K562 (cell line): Measurements from ENCODE around the gene MT1A. TPM values are rescaled to one million over a fixed set of nuclear protein-coding genes. Genes with fewer than 3 reads are reported as not detected.

Source experiments
- ATAC-seq: fragments of 200-7000 bp; cut with Tn5 transposase; 3 replicates; pipeline ENCODE4 v1.9.1; 2020; ENCODE audit warnings: moderate library complexity
- BruUV-seq: library from RNA; stranded (reverse); fragments of 400-500 nt; replicated peaks from 2 replicates; lab custom pipeline; 2021; lab: Mats Ljungman, UMichigan
- CTCF ChIA-PET: fragments of 300-600 bp; formaldehyde crosslinking; extraction: SDS; loops from one replicate; lab custom pipeline; 2021; ENCODE audit warnings: low intra/inter-chr PET ratio; lab: Yijun Ruan, JAX
- POLR2A ChIA-PET: fragments of 300-600, 350-650 bp; sonication (Branson Sonifier 250); formaldehyde crosslinking; extraction: SDS; loops from one replicate; lab custom pipeline; 2021; ENCODE audit warnings: antibody characterized with exemption, inconsistent platforms; lab: Yijun Ruan, JAX
- DNase-seq, 4 experiments: peaks; one replicate each; pipeline versions ENCODE4 v3.0.0 to v3.0.0-alpha.2; 2011 to 2018; ENCODE audit warnings: low spot score in 3 of 4, mixed read lengths in 3 of 4; ENCODE audit errors: extremely low read depth in 1 of 4
- FAIRE-seq: peaks from 2 replicates; lab custom pipeline; 2011; peaks lifted over from hg19 to GRCh38; lab: Jason Lieb, UNC
- H2AFZ ChIP-seq: 2 replicates; pipeline ENCODE4 v1.6.0; 2011; ENCODE audit warnings: low read depth, low read length, control low read depth, inconsistent platforms
- H3K27ac ChIP-seq: fragments of 200-600 bp; 3 replicates; pipeline ENCODE4 v1.8.0; 2011; ENCODE audit warnings: low read depth, mild to moderate bottlenecking, control low read depth, inconsistent platforms, low read length, moderate library complexity, mixed read lengths; ENCODE audit errors: extremely low read depth
- H3K27me3 ChIP-seq, 2 experiments: fragments of 300-600 bp in 1 of 2; 2 replicates in 1 of 2; 3 replicates in 1 of 2; pipeline versions ENCODE4 v1.6.0 to v1.8.0; 2011; ENCODE audit warnings: inconsistent platforms in 2 of 2, low read length in 2 of 2, mild to moderate bottlenecking in 1 of 2, mixed read lengths in 1 of 2, moderate library complexity in 1 of 2; ENCODE audit not compliant: control insufficient read depth in 2 of 2, insufficient read depth in 2 of 2
- H3K36me3 ChIP-seq: fragments of 300-600 bp; 3 replicates; pipeline ENCODE4 v1.8.0; 2011; ENCODE audit warnings: mild to moderate bottlenecking, low read length, inconsistent platforms; ENCODE audit not compliant: control insufficient read depth, insufficient read depth
- H3K4me1 ChIP-seq, 2 experiments: fragments of 200-600 bp in 1 of 2; replicated peaks in 1 of 2; 2 replicates in 1 of 2; 3 replicates in 1 of 2; pipeline versions ENCODE4 v1.5.1 to v1.8.0; 2011; ENCODE audit warnings: inconsistent platforms in 2 of 2, low read length in 2 of 2, mild to moderate bottlenecking in 1 of 2, mixed read lengths in 1 of 2, moderate library complexity in 1 of 2; ENCODE audit not compliant: control insufficient read depth in 2 of 2, insufficient read depth in 2 of 2
- H3K4me2 ChIP-seq: 2 replicates; pipeline ENCODE4 v1.6.1; 2011; ENCODE audit warnings: low read length, control low read depth, inconsistent platforms, mixed read lengths; ENCODE audit not compliant: insufficient read depth
- H3K4me3 ChIP-seq: fragments of 200-600 bp; sonication (generic), shearing (Covaris generic); 2 replicates; pipeline ENCODE4 v1.5.1; 2016; ENCODE audit warnings: control low read depth, inconsistent platforms
- H3K79me2 ChIP-seq: fragments of 200-600 bp; 3 replicates; pipeline ENCODE4 v1.8.0; 2011; ENCODE audit warnings: low read length, inconsistent platforms; ENCODE audit not compliant: control insufficient read depth, insufficient read depth
- H3K9ac ChIP-seq, 2 experiments: 2 replicates each; pipeline versions ENCODE4 v1.6.0 to v1.6.1; 2011; ENCODE audit warnings: low read depth in 2 of 2, low read length in 2 of 2, control low read depth in 1 of 2, inconsistent platforms in 1 of 2, mild to moderate bottlenecking in 1 of 2, mixed read lengths in 1 of 2; ENCODE audit not compliant: insufficient read depth in 1 of 2
- H3K9me1 ChIP-seq: one replicate; pipeline ENCODE4 v1.6.0; 2011; ENCODE audit warnings: inconsistent platforms, mild to moderate bottlenecking, low read length, moderate library complexity; ENCODE audit not compliant: control insufficient read depth, insufficient read depth
- H3K9me3 ChIP-seq: replicated peaks from 2 replicates; pipeline ENCODE4 v1.5.1; 2011; ENCODE audit warnings: low read depth, low read length, inconsistent platforms; ENCODE audit not compliant: control insufficient read depth, insufficient read depth
- H4K20me1 ChIP-seq: replicated peaks from 2 replicates; pipeline ENCODE4 v1.6.1; 2011; ENCODE audit warnings: low read length, inconsistent platforms, mixed read lengths; ENCODE audit not compliant: control insufficient read depth, insufficient read depth
- ADNP ChIP-seq: fragments of 200-800 bp; sonication (Bioruptor generic); IDR thresholded peaks from 2 replicates; pipeline ENCODE4 v1.6.1; 2016; ENCODE audit warnings: missing genetic modification characterization, missing compliant biosample characterization
- ASH1L ChIP-seq: fragments of 450-650 bp; IDR thresholded peaks from 2 replicates; pipeline ENCODE4 v1.6.1; 2018; ENCODE audit warnings: borderline replicate concordance, mild to moderate bottlenecking, low read depth; ENCODE audit not compliant: partially characterized antibody
- CEBPZ ChIP-seq: fragments of 150-350 bp; IDR thresholded peaks from 2 replicates; pipeline ENCODE4 v1.6.1; 2014; ENCODE audit warnings: low read depth, mild to moderate bottlenecking, low read length, borderline replicate concordance
- CTBP1 ChIP-seq: fragments of 450-650 bp; IDR thresholded peaks from 2 replicates; pipeline ENCODE4 v1.6.1; 2016; ENCODE audit warnings: borderline replicate concordance
- ELF1 ChIP-seq: fragments of 200-800 bp; sonication (Bioruptor generic); IDR thresholded peaks from 2 replicates; pipeline ENCODE4 v1.6.1; 2016; ENCODE audit warnings: missing genetic modification characterization, missing compliant biosample characterization
- FUS ChIP-seq: fragments of 200-400 bp; formaldehyde crosslinking; optimal IDR thresholded peaks from 2 replicates; pipeline ENCODE3; 2017; ENCODE audit warnings: low read depth, low read length
- HIVEP1 ChIP-seq: fragments of 250-450 bp; sonication (Bioruptor Pico); IDR thresholded peaks from 2 replicates; pipeline ENCODE4 v1.4.0; 2020; ENCODE audit warnings: mild to moderate bottlenecking
- LARP7 ChIP-seq: fragments of 450-650 bp; IDR thresholded peaks from 2 replicates; pipeline ENCODE4 v1.6.1; 2016
- MCM2 ChIP-seq: fragments of 450-650 bp; IDR thresholded peaks from 2 replicates; pipeline ENCODE4 v1.6.1; 2017; ENCODE audit warnings: low read depth, mild to moderate bottlenecking
- POLR2AphosphoS2 ChIP-seq: IDR thresholded peaks from 2 replicates; pipeline ENCODE4 v1.6.1; 2012; ENCODE audit warnings: low read length, improper control_type of control experiment
- PYGO2 ChIP-seq: fragments of 450-650 bp; IDR thresholded peaks from 2 replicates; pipeline ENCODE4 v1.6.1; 2016; ENCODE audit warnings: mild to moderate bottlenecking, missing genetic modification characterization, moderate library complexity, missing compliant biosample characterization
- ZBTB49 ChIP-seq: sonication (generic); formaldehyde crosslinking; IDR thresholded peaks from 2 replicates; pipeline ENCODE4 v1.8.0; 2022; ENCODE audit warnings: missing genetic modification reagents, mild to moderate bottlenecking, borderline replicate concordance
- ZNF780A ChIP-seq: fragments of 250-450 bp; sonication (Bioruptor Pico); IDR thresholded peaks from 2 replicates; pipeline ENCODE4 v1.5.0; 2021; ENCODE audit warnings: mild to moderate bottlenecking
- WGBS: fragments of 100-300 bp; shearing (Covaris generic); methylation state at CpG from one replicate; pipeline ENCODE4 v1.1.6; 2016; ENCODE audit warnings: low coverage, mixed read lengths; ENCODE audit not compliant: insufficient coverage; ENCODE audit errors: missing lambda C conversion rate; 5-methylcytosine and 5-hydroxymethylcytosine counted together
- in situ Hi-C: fragments of 300-500 bp; cut with MboI; formaldehyde crosslinking; loops from 4 replicates; pipeline ENCODE4 v1.15.0; 2018; ENCODE audit warnings: inconsistent platforms, mixed read lengths
- intact Hi-C: fragments of 100-400 bp; cut with micrococcal nuclease; formaldehyde crosslinking; loops from 2 replicates; pipeline ENCODE4 v1.14.2; 2022
- polyA plus RNA-seq, 8 experiments: library from polyadenylated mRNA; depleted of rRNA in 4 of 8; stranded (reverse) in 5 of 8; unstranded in 3 of 8; fragments of >200 nt; fragmentation: Nextera tagmentation in 2 of 8; fragmentation: Illumina TruSeq in 1 of 8; extraction: Ambion mirVana in 2 of 8; extraction: Trizol in 1 of 8; gene quantifications; 2 replicates each; pipeline versions ENCODE4 v1.2.1 to v1.2.3, GENCODE V29; 2011 to 2014; ENCODE audit warnings: inconsistent platforms in 1 of 8, missing spikeins in 1 of 8
- total RNA-seq, 7 experiments: library from RNA; depleted of rRNA in 6 of 7; stranded (reverse); fragments of >200 nt in 6 of 7; fragmentation: Illumina TruSeq in 2 of 7; extraction: Trizol in 2 of 7; gene quantifications; 2 replicates each; pipeline versions ENCODE4 v1.2.1 to v1.2.3, GENCODE V29; 2011 to 2021; ENCODE audit warnings: low replicate concordance in 1 of 7

Gene MT1A
- total and polyA plus RNA-seq, 9 of the 15 experiments (the other 6 are each of a cell fraction or from before 2014, with no cell fraction given): 0.23 TPM; not detected in 8

- no peak for FAIRE-seq
- ATAC-seq: no peak
- BruUV-seq: no TSS peak
- TF ChIP-seq ZNF780A (CRISPR knock-in tag) (no peak), FUS (no peak), LARP7 (no peak), ZBTB49 (CRISPR knock-in tag) (no peak), PYGO2 (tag) (no peak), CEBPZ (no peak), ASH1L (no peak), ELF1 (tag) (no peak), CTBP1 (no peak), ADNP (tag) (no peak), POLR2AphosphoS2 (no peak), MCM2 (no peak), HIVEP1 (CRISPR knock-in tag) (no peak)
- in situ Hi-C loops (no loop called here), intact Hi-C loops (no loop called here)
- Histone ChIP-seq H3K9ac (no peak overlapping the region), H3K4me2 (no peak overlapping the region), H3K27me3 (peaks cover 7 to 48% of the 10 kb centered on the region in 2 experiments; a peak in 4 of 5 replicates), H3K9me1 (no peaks in the 10 kb centered on the region), H3K4me1 (peaks cover 6 to 12% of the 10 kb centered on the region in 2 experiments; a peak in 3 of 5 replicates), H3K36me3 (no peaks in the 10 kb centered on the region), H3K4me3 (no peak overlapping the region), H3K27ac (no peak overlapping the region), H3K79me2 (no peaks in the 10 kb centered on the region), H4K20me1 (no peaks in the 10 kb centered on the region), H2AFZ (no peak overlapping the region), H3K9me3 (no peaks in the 10 kb centered on the region)
- no peak for DNase-seq
- CTCF ChIA-PET: no interaction called here
- 12% methylated on average over 4 of the region's 4 CpGs for WGBS
- POLR2A ChIA-PET: interaction anchor here (0.6 to 0.8 kb wide), 3 partner anchors 9 to 17 kb away, joined by 3 to 4 read pairs (median 4); no protein-coding TSS in a partner anchor
These were observed 46.6 kb downstream of the MT1A start for GRCh38 chr16:56684926-56685590.
